Dedifferentiated amniotic fluid mesenchymal stem cell (primary cell): Measurements from ENCODE around the gene XRCC3.
"Not testable (repeated sequence)": the region's sequence is repeated elsewhere in the genome, so short reads cannot be mapped to it uniquely, and the experiment has no call there.

Experiments
- DNase-seq: peaks from one replicate; pipeline ENCODE4 v3.0.0-alpha.2; 2016; ENCODE audit errors: extremely low spot score

The XRCC3 gene

GRCh38 chr14:103694572-103695026 is 20.7 kb downstream of the XRCC3 start:
- no peak for DNase-seq

- no peak for DNase-seq
These were observed 21.7 kb downstream of the XRCC3 start for GRCh38 chr14:103693515-103693914.

GRCh38 chr14:103692871-103693270 is 22.4 kb downstream of the XRCC3 start:
- no peak for DNase-seq

DNA sequence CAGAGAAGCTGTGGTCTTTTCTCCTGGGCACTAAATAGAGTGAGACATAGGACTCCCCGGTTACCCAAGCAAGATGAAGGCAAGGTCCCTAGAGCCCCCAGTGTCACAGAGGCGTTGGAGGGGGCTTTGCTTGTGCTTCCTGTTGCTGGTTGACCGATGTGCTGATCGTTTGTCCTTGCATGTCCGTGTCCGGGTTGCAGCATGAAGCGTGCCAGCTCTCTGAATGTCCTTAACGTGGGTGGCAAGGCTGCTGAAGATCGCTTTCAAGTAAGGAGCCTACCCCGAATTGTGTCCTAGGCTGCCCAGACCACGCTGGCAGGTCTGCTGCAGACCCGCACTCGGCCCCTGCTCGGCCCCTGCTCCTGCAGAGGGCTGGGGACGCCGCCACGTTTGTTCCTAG is 23.1 kb downstream of the XRCC3 start:
- DNase-seq, result no peak

GRCh38 chr14:103691655-103692054 is 23.6 kb downstream of the XRCC3 start:
- DNase-seq, result not testable (repeated sequence)

GRCh38 chr14:103690332-103690731 is 24.9 kb downstream of the XRCC3 start:
- DNase-seq, result no peak

DNA sequence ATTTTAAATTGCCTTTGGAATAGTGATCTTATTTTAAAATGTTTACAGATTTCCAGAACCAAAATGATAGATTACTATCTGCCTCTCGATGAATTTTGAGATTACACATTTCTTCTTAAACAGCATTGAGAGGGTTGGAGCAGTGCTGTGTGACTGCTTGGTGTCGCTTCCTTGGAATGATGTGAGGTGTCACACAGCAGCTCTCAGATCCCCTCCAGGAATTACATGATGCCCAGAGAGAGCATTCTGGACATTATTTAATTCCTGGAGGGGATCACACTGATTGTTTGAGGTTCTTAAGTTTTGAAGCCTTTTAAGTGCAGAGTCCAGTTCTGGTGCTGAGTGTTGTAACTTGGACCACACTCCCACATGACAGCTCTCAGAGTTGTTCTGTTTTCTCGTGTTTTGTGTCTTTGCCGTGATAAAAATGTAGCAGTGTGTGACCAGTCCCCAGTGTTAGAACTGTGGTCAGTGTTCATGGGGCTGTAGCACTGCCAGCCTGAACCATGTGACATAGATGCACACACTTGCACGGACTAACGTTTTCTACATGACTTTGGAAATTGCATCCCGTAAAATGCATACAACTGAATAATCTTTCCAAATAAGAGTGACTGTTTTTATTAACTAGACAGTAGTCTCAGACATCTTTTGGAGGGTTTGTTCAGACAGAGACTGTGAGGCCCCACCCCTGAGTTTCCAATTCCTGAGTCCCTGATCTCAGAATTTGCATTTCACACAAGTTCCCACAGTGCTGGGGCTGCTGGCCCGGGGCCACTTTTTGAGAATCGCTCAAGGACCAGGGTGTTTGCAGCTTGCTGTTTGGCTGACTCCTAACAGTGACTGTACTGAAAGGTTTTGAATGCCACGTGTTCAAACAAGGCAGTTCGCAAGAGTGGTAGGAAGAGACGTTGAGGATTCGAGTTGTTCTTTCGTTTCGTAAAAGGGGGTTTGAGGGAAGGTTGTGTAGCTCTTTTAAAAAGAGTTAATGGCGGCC is 26.0 kb downstream of the XRCC3 start:
- DNase-seq, result no peak

DNA sequence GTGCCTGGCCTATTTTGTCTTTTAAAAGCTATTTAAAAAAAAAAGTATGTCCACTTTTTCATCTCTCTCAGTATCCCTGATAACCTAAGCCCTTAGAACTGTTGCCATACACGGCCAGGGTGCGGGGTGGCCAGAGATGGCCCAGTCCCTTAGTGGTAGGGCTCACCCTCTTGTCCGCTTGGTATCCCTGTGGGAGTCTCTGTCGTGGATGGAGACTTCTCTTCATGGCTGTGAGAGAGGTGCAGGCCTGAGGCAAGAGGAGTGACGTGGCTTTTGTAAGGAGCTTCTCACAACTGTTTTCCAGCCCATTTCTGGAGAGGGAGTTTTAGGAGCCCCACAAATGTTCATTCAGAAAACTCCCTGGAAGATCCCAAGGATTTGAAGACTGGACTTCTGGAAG is 26.8 kb downstream of the XRCC3 start:
- DNase-seq, result no peak

DNA sequence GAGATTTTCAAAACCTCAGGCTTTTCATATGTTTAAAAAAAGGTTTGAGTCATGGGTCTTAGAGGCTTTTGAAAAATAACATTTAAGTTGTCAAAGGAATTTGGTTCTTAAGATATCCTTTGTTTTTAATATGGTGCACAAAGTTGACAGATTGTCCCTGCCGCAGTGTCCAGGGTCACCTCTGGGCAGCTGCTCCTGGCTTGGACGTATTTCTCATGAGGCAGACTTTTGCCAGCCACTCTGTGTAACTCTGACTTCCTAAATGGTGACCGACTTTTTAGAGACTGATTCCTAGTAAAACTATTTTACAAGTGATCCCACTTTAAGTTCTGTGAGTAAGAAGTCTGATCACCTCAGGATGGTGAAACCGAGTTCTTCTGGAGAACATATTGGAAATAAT is 27.5 kb downstream of the XRCC3 start:
- DNase-seq, result no peak

DNA sequence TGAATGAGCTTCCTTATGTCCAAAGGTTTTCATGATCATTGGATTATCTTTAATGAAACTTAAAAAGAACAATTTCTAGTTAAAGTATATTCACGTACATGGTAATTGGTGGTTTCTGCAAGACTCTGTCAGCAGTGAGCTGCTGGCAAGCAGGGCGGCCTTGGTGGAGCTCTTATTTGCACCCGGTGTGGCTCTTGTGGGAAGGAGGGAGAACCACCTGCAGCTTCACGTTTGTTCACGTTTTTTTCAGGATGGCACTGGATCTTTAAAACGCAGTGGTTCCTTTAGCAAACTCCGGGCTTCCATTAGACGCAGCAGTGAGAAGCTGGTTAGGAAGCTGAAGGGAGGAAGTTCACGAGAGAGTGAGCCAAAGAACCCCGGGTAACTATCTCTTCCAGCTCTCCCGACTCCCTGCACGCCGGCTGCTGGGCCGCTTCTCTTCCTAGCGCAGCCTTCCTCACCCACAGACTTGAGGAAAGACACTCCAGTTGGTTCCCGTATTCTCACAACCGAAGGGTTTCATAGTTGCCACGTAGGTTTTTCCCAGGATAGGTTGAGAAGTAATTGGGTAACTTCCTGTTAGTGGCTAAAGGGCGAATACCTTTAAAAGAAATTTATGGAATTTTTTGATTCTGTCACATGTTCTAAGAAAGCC is 28.3 kb downstream of the XRCC3 start:
- DNase-seq, result no peak

- no peak for DNase-seq
These were observed 29.7 kb downstream of the XRCC3 start for GRCh38 chr14:103685276-103686211.

DNA sequence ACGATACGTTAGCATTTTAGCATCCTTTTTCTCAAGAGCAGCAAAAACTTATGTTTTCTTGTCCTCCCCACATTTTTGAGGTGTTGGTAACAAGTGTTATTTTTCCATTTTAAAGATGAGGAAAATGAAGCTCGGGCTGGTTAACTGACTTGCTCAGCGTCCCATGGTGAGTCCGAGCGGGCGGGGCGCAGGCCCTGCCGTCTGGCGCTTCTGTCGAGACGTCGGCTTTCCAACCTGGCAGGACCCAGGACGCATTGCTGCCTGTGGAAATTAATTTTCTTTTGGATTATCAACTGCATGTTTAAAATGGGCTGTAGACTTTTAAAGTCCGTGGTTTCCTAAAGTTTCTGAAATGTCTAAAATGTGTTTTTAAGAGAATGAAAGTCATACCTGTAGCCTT is 30.4 kb downstream of the XRCC3 start:
- DNase-seq, result no peak

DNA sequence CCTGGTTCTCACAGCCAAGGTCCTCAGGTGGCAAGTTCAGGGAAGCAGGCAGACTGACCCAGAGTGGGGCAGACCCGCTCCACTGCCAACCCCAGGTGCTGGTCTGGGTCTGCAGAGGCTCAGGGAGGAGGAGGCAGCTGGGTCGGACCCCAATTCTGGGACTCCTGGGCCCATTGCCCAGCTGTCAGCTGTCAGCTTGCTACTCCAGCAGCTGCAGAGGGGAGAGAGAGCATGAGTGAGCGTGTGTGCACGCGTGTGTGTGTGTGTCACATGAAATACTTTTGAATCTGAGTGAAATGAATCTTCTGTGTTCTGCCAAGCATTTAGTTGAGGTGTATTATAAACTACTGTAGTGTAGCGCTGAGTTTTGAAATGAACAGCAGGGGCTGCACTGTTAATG is 30.8 kb downstream of the XRCC3 start:
- DNase-seq, result no peak

DNA sequence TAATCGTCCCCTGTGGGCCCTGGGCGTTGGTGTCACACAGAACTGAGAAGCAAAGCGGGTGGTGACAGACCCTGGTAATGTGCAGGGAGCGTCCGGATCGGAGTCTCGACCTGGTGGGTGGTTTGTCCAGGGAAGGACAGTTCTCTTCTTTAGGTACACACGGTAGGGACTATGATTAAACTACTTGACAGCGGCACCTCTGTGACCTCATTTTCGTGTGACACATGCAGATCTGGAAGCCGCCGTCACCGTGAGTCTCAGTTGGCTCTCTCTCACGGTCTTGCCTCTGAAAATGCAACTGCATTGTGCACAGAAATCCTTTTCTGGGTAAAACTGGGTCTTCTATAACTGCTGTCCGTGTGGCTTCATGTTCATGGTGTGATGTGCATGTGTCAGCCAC is 32.1 kb downstream of the XRCC3 start:
- no peak for DNase-seq

- no peak for DNase-seq
These were observed 34.6 kb downstream of the XRCC3 start for GRCh38 chr14:103680491-103681231.

- no peak for DNase-seq
These were observed 35.9 kb downstream of the XRCC3 start for GRCh38 chr14:103679351-103679750.

GRCh38 chr14:103676881-103677675 is 38.2 kb downstream of the XRCC3 start:
- DNase-seq, result no peak

DNA sequence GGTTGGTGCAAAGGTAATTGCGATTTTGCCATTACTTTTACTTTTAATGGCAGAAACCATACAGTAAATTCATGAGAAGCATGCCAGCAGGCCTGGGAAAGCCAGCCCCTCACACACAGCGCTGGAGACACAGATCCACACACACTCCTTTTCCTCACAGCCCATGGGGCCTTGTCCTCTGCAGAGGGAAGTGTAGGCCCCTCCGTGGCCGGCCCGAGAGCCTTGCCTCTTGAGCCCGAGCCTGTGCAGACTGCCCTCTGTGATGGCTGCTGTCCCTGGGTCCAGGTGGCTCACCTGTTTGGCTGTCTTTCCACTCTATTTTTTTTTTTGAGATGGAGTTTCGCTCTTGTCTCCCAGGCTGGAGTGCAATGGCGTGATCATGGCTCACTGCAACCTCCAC is 39.3 kb downstream of the XRCC3 start:
- DNase-seq, result no peak

- DNase-seq, result no peak
These were observed 43.3 kb downstream of the XRCC3 start for GRCh38 chr14:103671911-103672310.

- no peak for DNase-seq
These were observed 45.9 kb downstream of the XRCC3 start for GRCh38 chr14:103669370-103669769.
